Endothelial cell of umbilical vein (primary cell): ENCODE data around the gene PIBF1. TPM values are rescaled to one million over a fixed set of nuclear protein-coding genes. Genes with fewer than 3 reads are reported as not detected.

Source experiments
- Bru-seq: library from RNA; stranded (reverse); fragments of 400-500 nt; gene quantifications from one replicate; lab custom pipeline; 2021; lab: Mats Ljungman, UMichigan
- BruChase-seq, 2 experiments: library from RNA; stranded (reverse); fragments of 400-500 nt; gene quantifications; one replicate each; lab custom pipeline; 2021; lab: Mats Ljungman, UMichigan
- BruUV-seq: library from RNA; stranded (reverse); fragments of 400-500 nt; replicated peaks from 2 replicates; lab custom pipeline; 2021; lab: Mats Ljungman, UMichigan
- CTCF ChIA-PET: fragments of 300-600, 350-600 bp; sonication (Branson Sonifier 250); formaldehyde crosslinking; loops from one replicate; lab custom pipeline; 2021; ENCODE audit warnings: antibody characterized with exemption, inconsistent platforms; lab: Charles Lee
- POLR2A ChIA-PET: fragments of 300-600, 350-600 bp; sonication (Branson Sonifier 250); formaldehyde crosslinking; loops from one replicate; lab custom pipeline; 2021; ENCODE audit warnings: antibody characterized with exemption, inconsistent platforms; lab: Charles Lee
- DNase-seq: peaks from one replicate; pipeline ENCODE4 v3.0.0-alpha.2; 2011; ENCODE audit warnings: low read depth, low spot score
- FAIRE-seq: peaks from 2 replicates; lab custom pipeline; 2011; peaks lifted over from hg19 to GRCh38; lab: Jason Lieb, UNC
- H2AFZ ChIP-seq: 2 replicates; pipeline ENCODE4 v1.6.0; 2012; ENCODE audit warnings: low read depth, low read length, control low read depth, inconsistent platforms
- H3K27ac ChIP-seq: 2 replicates; pipeline ENCODE4 v1.5.1; 2011; ENCODE audit warnings: low read depth, mild to moderate bottlenecking, control low read depth, low read length, moderate library complexity; ENCODE audit not compliant: insufficient read depth
- H3K27me3 ChIP-seq, 2 experiments: 2 replicates each; pipeline versions ENCODE4 v1.6.0 to v1.6.1; 2011; ENCODE audit warnings: low read length in 2 of 2, mixed read lengths in 1 of 2; ENCODE audit not compliant: control insufficient read depth in 2 of 2, insufficient read depth in 2 of 2
- H3K36me3 ChIP-seq, 2 experiments: 2 replicates in 1 of 2; 3 replicates in 1 of 2; pipeline ENCODE4 v1.5.1; 2011; ENCODE audit warnings: low read length in 2 of 2, mild to moderate bottlenecking in 1 of 2, moderate library complexity in 1 of 2; ENCODE audit not compliant: control insufficient read depth in 2 of 2, insufficient read depth in 2 of 2; ENCODE audit errors: extremely low read depth in 1 of 2
- H3K4me1 ChIP-seq: 3 replicates; pipeline ENCODE4 v1.5.1; 2011; ENCODE audit warnings: mild to moderate bottlenecking, low read length; ENCODE audit not compliant: control insufficient read depth, insufficient read depth; ENCODE audit errors: extremely low read depth
- H3K4me2 ChIP-seq: 2 replicates; pipeline ENCODE4 v1.6.1; 2011; ENCODE audit warnings: low read length, control low read depth, mixed read lengths; ENCODE audit not compliant: insufficient read depth
- H3K4me3 ChIP-seq, 3 experiments: fragments of 200-600 bp in 1 of 3; sonication (generic), shearing (Covaris generic) in 1 of 3; replicated peaks in 1 of 3; 2 replicates each; pipeline ENCODE4 v1.5.1; 2011 to 2016; ENCODE audit warnings: control low read depth in 3 of 3, low read length in 3 of 3, mild to moderate bottlenecking in 2 of 3, inconsistent platforms in 1 of 3, low read depth in 1 of 3, moderate library complexity in 1 of 3; ENCODE audit not compliant: insufficient read depth in 1 of 3
- H3K79me2 ChIP-seq: 2 replicates; pipeline ENCODE4 v1.6.0; 2012; ENCODE audit warnings: low read length, inconsistent platforms; ENCODE audit not compliant: control insufficient read depth, insufficient read depth
- H3K9ac ChIP-seq: replicated peaks from 2 replicates; pipeline ENCODE3; 2011; ENCODE audit warnings: low read length, control low read depth; ENCODE audit not compliant: insufficient read depth; ENCODE audit errors: extremely low read depth
- H3K9me1 ChIP-seq: replicated peaks from 3 replicates; pipeline ENCODE4 v1.6.0; 2011; ENCODE audit warnings: mild to moderate bottlenecking, low read length; ENCODE audit not compliant: control insufficient read depth, insufficient read depth; ENCODE audit errors: extremely low read depth
- H3K9me3 ChIP-seq: replicated peaks from 2 replicates; pipeline ENCODE4 v1.5.1; 2012; ENCODE audit warnings: low read length, inconsistent platforms; ENCODE audit not compliant: control insufficient read depth, insufficient read depth
- H4K20me1 ChIP-seq: replicated peaks from 2 replicates; pipeline ENCODE3; 2011; ENCODE audit warnings: mild to moderate bottlenecking, low read length; ENCODE audit not compliant: control insufficient read depth, insufficient read depth; ENCODE audit errors: extremely low read depth
- CTCF ChIP-seq, 2 donors: IDR thresholded peaks; 1 replicate in 1 of 2; 2 replicates in 1 of 2; pipeline ENCODE4 v1.5.1; 2011; ENCODE audit warnings: low read length in 2 of 2, mild to moderate bottlenecking in 2 of 2, moderate library complexity in 2 of 2, control low read depth in 1 of 2, inconsistent platforms in 1 of 2, low read depth in 1 of 2; ENCODE audit not compliant: insufficient read depth in 1 of 2; ENCODE audit errors: extremely low read depth in 1 of 2
- EZH2 ChIP-seq: IDR thresholded peaks from 2 replicates; pipeline ENCODE4 v1.6.1; 2012; ENCODE audit warnings: borderline replicate concordance, low read depth, mild to moderate bottlenecking, moderate library complexity, low read length, inconsistent platforms; ENCODE audit not compliant: severe bottlenecking
- FOS ChIP-seq: IDR thresholded peaks from 2 replicates; pipeline ENCODE4 v1.6.1; 2011; ENCODE audit warnings: mild to moderate bottlenecking, low read length, moderate library complexity, borderline replicate concordance; ENCODE audit not compliant: insufficient read depth
- GATA2 ChIP-seq: IDR thresholded peaks from 2 replicates; pipeline ENCODE4 v1.7.0; 2011; ENCODE audit warnings: low read depth, mild to moderate bottlenecking, moderate library complexity, mixed read lengths, low read length; ENCODE audit not compliant: insufficient read length, insufficient read depth
- JUN ChIP-seq: IDR thresholded peaks from 2 replicates; pipeline ENCODE4 v1.6.1; 2011; ENCODE audit warnings: borderline replicate concordance, low read depth; ENCODE audit not compliant: insufficient read length, insufficient read depth
- MAX ChIP-seq: IDR thresholded peaks from 2 replicates; pipeline ENCODE4 v1.6.1; 2011; ENCODE audit not compliant: insufficient read depth, insufficient read length
- MYC ChIP-seq: IDR thresholded peaks from one replicate; pipeline ENCODE4 v1.6.1; 2011; ENCODE audit warnings: mild to moderate bottlenecking, low read depth, low read length
- POLR2A ChIP-seq: IDR thresholded peaks from 2 replicates; pipeline ENCODE4 v1.6.1; 2012; ENCODE audit warnings: low read depth, mild to moderate bottlenecking, control low read depth, low read length
- POLR2AphosphoS5 ChIP-seq: IDR thresholded peaks from 2 replicates; pipeline ENCODE4 v1.6.1; 2012; ENCODE audit warnings: low read depth, mild to moderate bottlenecking, control low read depth, low read length, moderate library complexity; ENCODE audit not compliant: insufficient read depth
- dilution Hi-C: fragments of 300-500 bp; cut with MboI; formaldehyde crosslinking; loops from one replicate; pipeline ENCODE4 v1.15.0; 2019; ENCODE audit warnings: low sequenced_read_pairs; ENCODE audit not compliant: extremely low pct_ligation_motif_present
- intact Hi-C: fragments of 100-400 bp; cut with micrococcal nuclease; formaldehyde crosslinking; loops from one replicate; pipeline ENCODE4 v1.10.0; 2022
- long read RNA-seq: library from polyadenylated mRNA; stranded (forward); transcript quantifications from one replicate; pipeline ENCODE4 v2.0.0, GENCODE V29; 2021
- polyA minus RNA-seq, 3 experiments: library from RNA; depleted of rRNA, polyadenylated mRNA; stranded (reverse); fragments of >200 nt; gene quantifications; 1 replicate in 1 of 3; 2 replicates in 2 of 3; pipeline ENCODE4 v1.2.3, GENCODE V29; 2011
- polyA plus RNA-seq, 4 experiments: library from polyadenylated mRNA; depleted of rRNA in 3 of 4; stranded (reverse) in 3 of 4; unstranded in 1 of 4; fragments of >200 nt; gene quantifications; 2 replicates each; pipeline versions ENCODE4 v1.2.1 to v1.2.3, GENCODE V29; 2011 to 2012; ENCODE audit warnings: missing spikeins in 1 of 4
- total RNA-seq: library from RNA; stranded (reverse); gene quantifications from 2 replicates; pipeline ENCODE4 v1.2.3, GENCODE V29; 2021

The PIBF1 gene
- total RNA-seq = 18.2 and 18.4 TPM in 2 replicates
- 0.72 and 1.4 TPM in 2 replicates for polyA plus RNA-seq
- 3.1 and 3.6 TPM in 2 replicates for polyA plus RNA-seq (2011; cell fraction: cytosol; rRNA removed)
- polyA plus RNA-seq (2011; cell fraction: nucleus; rRNA removed) = 5.8 and 9.6 TPM in 2 replicates
- polyA plus RNA-seq (2012) = 12.6 and 14.5 TPM in 2 replicates
- 5.1 and 5.2 TPM in 2 replicates for polyA minus RNA-seq
- polyA minus RNA-seq (2011; cell fraction: cytosol; rRNA and poly(A)+ RNA removed) = 5.7 TPM
- polyA minus RNA-seq (2011; cell fraction: nucleus; rRNA and poly(A)+ RNA removed) = 19.4 and 27.0 TPM in 2 replicates
- Bru-seq, nascent RNA = percentile 82 among the genes with signal in this experiment
- BruChase-seq, experiment 1, labeled RNA remaining after a 6-hour chase = percentile 58 among the genes with signal in this experiment
- BruChase-seq, experiment 2, labeled RNA remaining after a 2-hour chase = percentile 64 among the genes with signal in this experiment
- long read RNA-seq, transcript PIBF1-201 (18 exons, 3,154 nt) = major isoform, 11 of 21 reads
- long read RNA-seq, partial matches to known transcripts = 3 of 21 reads
- long read RNA-seq, other reads (novel, unspliced or antisense) = 7 of 21 reads

- no peaks in the 10 kb centered on the region for H3K27me3 ChIP-seq
- H3K9me1 ChIP-seq = no peaks in the 10 kb centered on the region
- DNase-seq (peak; percentile 98), FAIRE-seq (peak; percentile 97)
- intact Hi-C loops = loop anchor here (1.0 to 10.0 kb wide), 3 partner anchors 54 to 893 kb away; partner anchors contain the start of genes BORA, KLF5 and MZT1
- H3K4me1 ChIP-seq = peaks cover 25% of the 10 kb centered on the region
- ChIA-PET CTCF (no interaction called here), POLR2A (no interaction called here)
- H3K9ac ChIP-seq = peak within 1 kb of the TSS; percentile 72
- peak within 1 kb of the TSS; percentile 99 for H3K4me2 ChIP-seq
- peak; percentile 77 for TF ChIP-seq POLR2A
- TF ChIP-seq GATA2 = no peak
- peak; percentile 87 for TF ChIP-seq POLR2AphosphoS5
- no peak for TF ChIP-seq CTCF (IDR thresholded peaks at IDR 0.05; ENCODE audit: extremely low read depth in 1 of 2, insufficient read depth in 1 of 2, low read depth in 1 of 2, low read length in 2 of 2)
- TF ChIP-seq MYC = peak; percentile 4
- TF ChIP-seq FOS = no peak
- peak; percentile 45 for TF ChIP-seq MAX
- no peak for TF ChIP-seq EZH2
- no peak for TF ChIP-seq JUN
- TSS peak; percentile 75 for BruUV-seq
- dilution Hi-C loops = no loop called here
- H3K27ac ChIP-seq = peak within 1 kb of the TSS; percentile 71
- H2AFZ ChIP-seq = peak within 1 kb of the TSS; percentile 82
- peak within 1 kb of the TSS; percentile 69 to 96 (median 77) for H3K4me3 ChIP-seq
- H4K20me1 ChIP-seq = no peaks in the 10 kb centered on the region
- peaks cover 84% of the 10 kb centered on the region for H3K79me2 ChIP-seq
- H3K9me3 ChIP-seq = no peaks in the 10 kb centered on the region
- H3K36me3 ChIP-seq = peaks cover 4 to 18% of the 10 kb centered on the region in 2 experiments
Observed at GRCh38 chr13:72781451-72782439, at the start of gene PIBF1, which contains the start of gene DIS3. Gene PIBF1 (plus strand): TSS chr13:72782133. CDS start chr13:72783470, 1,337 bp downstream. Gene DIS3 (minus strand): TSS chr13:72781900. CDS start chr13:72781832, 68 bp downstream.
